Suppressor macrophage treated with lipopolysaccharide for 4 hours (primary cell): ENCODE measurements around the gene GRWD1.

Source experiments
- DNase-seq: peaks from one replicate; pipeline ENCODE4 v3.0.0-alpha.2; 2020

GRWD1 gene

GRCh38 chr19:48461651-48461981, 15.8 kb downstream of the GRWD1 start:
- DNase-seq, result no peak

GRCh38 chr19:48461982-48462655, 16.3 kb downstream of the GRWD1 start:
- no peak for DNase-seq

GRCh38 chr19:48465215-48465614, 19.4 kb downstream of the GRWD1 start:
- no peak for DNase-seq

GRCh38 chr19:48466561-48467325, 21.0 kb downstream of the GRWD1 start:
- DNase-seq, result peak; percentile 36

- DNase-seq, result peak; percentile 100
Observed at GRCh38 chr19:48468772-48469288, 23.0 kb downstream of the GRWD1 start.

GRCh38 chr19:48469289-48469881, 23.6 kb downstream of the GRWD1 start, which contains the start of gene CYTH2:
Gene CYTH2 (plus strand): TSS chr19:48469369. CDS start chr19:48469508, 139 bp downstream.
- peak; percentile 74 for DNase-seq

GRCh38 chr19:48469934-48470680, 24.3 kb downstream of the GRWD1 start:
- DNase-seq, result no peak

GRCh38 chr19:48470856-48471255, 25.1 kb downstream of the GRWD1 start:
- no peak for DNase-seq

- no peak for DNase-seq
Observed at GRCh38 chr19:48471836-48472235, 26.1 kb downstream of the GRWD1 start.

GRCh38 chr19:48473161-48473966, 27.6 kb downstream of the GRWD1 start:
- DNase-seq, result no peak

GRCh38 chr19:48474084-48474592, 28.4 kb downstream of the GRWD1 start:
- no peak for DNase-seq

GRCh38 chr19:48475369-48476068, 29.7 kb downstream of the GRWD1 start:
- no peak for DNase-seq

GRCh38 chr19:48476176-48476575, 30.4 kb downstream of the GRWD1 start:
- DNase-seq, result no peak

GRCh38 chr19:48477067-48477685, 31.4 kb downstream of the GRWD1 start:
- no peak for DNase-seq

GRCh38 chr19:48477698-48478338, 32.0 kb downstream of the GRWD1 start:
- DNase-seq, result no peak

GRCh38 chr19:48478339-48479256, 32.8 kb downstream of the GRWD1 start:
- no peak for DNase-seq

- no peak for DNase-seq
Observed at GRCh38 chr19:48479686-48480085, 33.9 kb downstream of the GRWD1 start.

- peak; percentile 18 for DNase-seq
Observed at GRCh38 chr19:48480183-48480557, 34.4 kb downstream of the GRWD1 start.
